ENCODE measurements around the gene SLC4A7.

- TF ChIP-seq CTCF (conservative IDR thresholded peaks at IDR 0.05 in 1 of 2, IDR thresholded peaks at IDR 0.05 in 1 of 2; ENCODE audit: low read depth in 1 of 2, low read length in 2 of 2): no peak
- TF ChIP-seq EZH2 (IDR thresholded peaks at IDR 0.05; ENCODE audit: low read length, missing control alignments): no peak
These were observed 69.0 kb downstream of the SLC4A7 start for GRCh38 chr3:27415202-27415601.
